Endothelial cell of umbilical vein (primary cell): Measurements from ENCODE around the gene SORCS2. TPM values are rescaled to one million over a fixed set of nuclear protein-coding genes. Genes with fewer than 3 reads are reported as not detected.

ENCODE experiments used
- BruUV-seq: library from RNA; stranded (reverse); fragments of 400-500 nt; replicated peaks from 2 replicates; lab custom pipeline; 2021; lab: Mats Ljungman, UMichigan
- CTCF ChIA-PET: fragments of 300-600, 350-600 bp; sonication (Branson Sonifier 250); formaldehyde crosslinking; loops from one replicate; lab custom pipeline; 2021; ENCODE audit warnings: antibody characterized with exemption, inconsistent platforms; lab: Charles Lee
- POLR2A ChIA-PET: fragments of 300-600, 350-600 bp; sonication (Branson Sonifier 250); formaldehyde crosslinking; loops from one replicate; lab custom pipeline; 2021; ENCODE audit warnings: antibody characterized with exemption, inconsistent platforms; lab: Charles Lee
- DNase-seq: peaks from one replicate; pipeline ENCODE4 v3.0.0-alpha.2; 2011; ENCODE audit warnings: low read depth, low spot score
- FAIRE-seq: peaks from 2 replicates; lab custom pipeline; 2011; peaks lifted over from hg19 to GRCh38; lab: Jason Lieb, UNC
- H2AFZ ChIP-seq: 2 replicates; pipeline ENCODE4 v1.6.0; 2012; ENCODE audit warnings: low read depth, low read length, control low read depth, inconsistent platforms
- H3K27ac ChIP-seq: 2 replicates; pipeline ENCODE4 v1.5.1; 2011; ENCODE audit warnings: low read depth, mild to moderate bottlenecking, control low read depth, low read length, moderate library complexity; ENCODE audit not compliant: insufficient read depth
- H3K27me3 ChIP-seq, 2 experiments: 2 replicates each; pipeline versions ENCODE4 v1.6.0 to v1.6.1; 2011; ENCODE audit warnings: low read length in 2 of 2, mixed read lengths in 1 of 2; ENCODE audit not compliant: control insufficient read depth in 2 of 2, insufficient read depth in 2 of 2
- H3K36me3 ChIP-seq, 2 experiments: 2 replicates in 1 of 2; 3 replicates in 1 of 2; pipeline ENCODE4 v1.5.1; 2011; ENCODE audit warnings: low read length in 2 of 2, mild to moderate bottlenecking in 1 of 2, moderate library complexity in 1 of 2; ENCODE audit not compliant: control insufficient read depth in 2 of 2, insufficient read depth in 2 of 2; ENCODE audit errors: extremely low read depth in 1 of 2
- H3K4me1 ChIP-seq: 3 replicates; pipeline ENCODE4 v1.5.1; 2011; ENCODE audit warnings: mild to moderate bottlenecking, low read length; ENCODE audit not compliant: control insufficient read depth, insufficient read depth; ENCODE audit errors: extremely low read depth
- H3K4me2 ChIP-seq: 2 replicates; pipeline ENCODE4 v1.6.1; 2011; ENCODE audit warnings: low read length, control low read depth, mixed read lengths; ENCODE audit not compliant: insufficient read depth
- H3K4me3 ChIP-seq, 3 experiments: fragments of 200-600 bp in 1 of 3; sonication (generic), shearing (Covaris generic) in 1 of 3; replicated peaks in 1 of 3; 2 replicates each; pipeline ENCODE4 v1.5.1; 2011 to 2016; ENCODE audit warnings: control low read depth in 3 of 3, low read length in 3 of 3, mild to moderate bottlenecking in 2 of 3, inconsistent platforms in 1 of 3, low read depth in 1 of 3, moderate library complexity in 1 of 3; ENCODE audit not compliant: insufficient read depth in 1 of 3
- H3K79me2 ChIP-seq: 2 replicates; pipeline ENCODE4 v1.6.0; 2012; ENCODE audit warnings: low read length, inconsistent platforms; ENCODE audit not compliant: control insufficient read depth, insufficient read depth
- H3K9ac ChIP-seq: replicated peaks from 2 replicates; pipeline ENCODE3; 2011; ENCODE audit warnings: low read length, control low read depth; ENCODE audit not compliant: insufficient read depth; ENCODE audit errors: extremely low read depth
- H3K9me1 ChIP-seq: replicated peaks from 3 replicates; pipeline ENCODE4 v1.6.0; 2011; ENCODE audit warnings: mild to moderate bottlenecking, low read length; ENCODE audit not compliant: control insufficient read depth, insufficient read depth; ENCODE audit errors: extremely low read depth
- H3K9me3 ChIP-seq: replicated peaks from 2 replicates; pipeline ENCODE4 v1.5.1; 2012; ENCODE audit warnings: low read length, inconsistent platforms; ENCODE audit not compliant: control insufficient read depth, insufficient read depth
- H4K20me1 ChIP-seq: replicated peaks from 2 replicates; pipeline ENCODE3; 2011; ENCODE audit warnings: mild to moderate bottlenecking, low read length; ENCODE audit not compliant: control insufficient read depth, insufficient read depth; ENCODE audit errors: extremely low read depth
- CTCF ChIP-seq, 2 donors: IDR thresholded peaks; 1 replicate in 1 of 2; 2 replicates in 1 of 2; pipeline ENCODE4 v1.5.1; 2011; ENCODE audit warnings: low read length in 2 of 2, mild to moderate bottlenecking in 2 of 2, moderate library complexity in 2 of 2, control low read depth in 1 of 2, inconsistent platforms in 1 of 2, low read depth in 1 of 2; ENCODE audit not compliant: insufficient read depth in 1 of 2; ENCODE audit errors: extremely low read depth in 1 of 2
- EZH2 ChIP-seq: IDR thresholded peaks from 2 replicates; pipeline ENCODE4 v1.6.1; 2012; ENCODE audit warnings: borderline replicate concordance, low read depth, mild to moderate bottlenecking, moderate library complexity, low read length, inconsistent platforms; ENCODE audit not compliant: severe bottlenecking
- FOS ChIP-seq: IDR thresholded peaks from 2 replicates; pipeline ENCODE4 v1.6.1; 2011; ENCODE audit warnings: mild to moderate bottlenecking, low read length, moderate library complexity, borderline replicate concordance; ENCODE audit not compliant: insufficient read depth
- GATA2 ChIP-seq: IDR thresholded peaks from 2 replicates; pipeline ENCODE4 v1.7.0; 2011; ENCODE audit warnings: low read depth, mild to moderate bottlenecking, moderate library complexity, mixed read lengths, low read length; ENCODE audit not compliant: insufficient read length, insufficient read depth
- JUN ChIP-seq: IDR thresholded peaks from 2 replicates; pipeline ENCODE4 v1.6.1; 2011; ENCODE audit warnings: borderline replicate concordance, low read depth; ENCODE audit not compliant: insufficient read length, insufficient read depth
- MAX ChIP-seq: IDR thresholded peaks from 2 replicates; pipeline ENCODE4 v1.6.1; 2011; ENCODE audit not compliant: insufficient read depth, insufficient read length
- MYC ChIP-seq: IDR thresholded peaks from one replicate; pipeline ENCODE4 v1.6.1; 2011; ENCODE audit warnings: mild to moderate bottlenecking, low read depth, low read length
- POLR2A ChIP-seq: IDR thresholded peaks from 2 replicates; pipeline ENCODE4 v1.6.1; 2012; ENCODE audit warnings: low read depth, mild to moderate bottlenecking, control low read depth, low read length
- POLR2AphosphoS5 ChIP-seq: IDR thresholded peaks from 2 replicates; pipeline ENCODE4 v1.6.1; 2012; ENCODE audit warnings: low read depth, mild to moderate bottlenecking, control low read depth, low read length, moderate library complexity; ENCODE audit not compliant: insufficient read depth
- dilution Hi-C: fragments of 300-500 bp; cut with MboI; formaldehyde crosslinking; loops from one replicate; pipeline ENCODE4 v1.15.0; 2019; ENCODE audit warnings: low sequenced_read_pairs; ENCODE audit not compliant: extremely low pct_ligation_motif_present
- intact Hi-C: fragments of 100-400 bp; cut with micrococcal nuclease; formaldehyde crosslinking; loops from one replicate; pipeline ENCODE4 v1.10.0; 2022
- polyA plus RNA-seq, 4 experiments: library from polyadenylated mRNA; depleted of rRNA in 3 of 4; stranded (reverse) in 3 of 4; unstranded in 1 of 4; fragments of >200 nt; gene quantifications; 2 replicates each; pipeline versions ENCODE4 v1.2.1 to v1.2.3, GENCODE V29; 2011 to 2012; ENCODE audit warnings: missing spikeins in 1 of 4
- total RNA-seq: library from RNA; stranded (reverse); gene quantifications from 2 replicates; pipeline ENCODE4 v1.2.3, GENCODE V29; 2021

Gene SORCS2
- total and polyA plus RNA-seq, 2 donors (not counting 3 experiments of a cell fraction or from before 2014, with no cell fraction given): not detected

- intact Hi-C loops: no loop called here
- no peak overlapping the region for H3K9ac ChIP-seq
Measured at GRCh38 chr4:7202411-7202810, 10.1 kb downstream of the SORCS2 start.

More at GRCh38 chr4:7202411-7202810, 10.1 kb downstream of the SORCS2 start:
- Histone ChIP-seq H3K27me3 (no peaks in the 10 kb centered on the region), H3K79me2 (no peaks in the 10 kb centered on the region), H2AFZ (peak overlapping the region; percentile 38), H3K36me3 (no peaks in the 10 kb centered on the region), H4K20me1 (no peaks in the 10 kb centered on the region), H3K4me1 (peaks cover 21% of the 10 kb centered on the region), H3K9me1 (no peaks in the 10 kb centered on the region), H3K27ac (no peak overlapping the region), H3K9me3 (no peaks in the 10 kb centered on the region), H3K4me3 (no peak overlapping the region), H3K4me2 (no peak overlapping the region)
- DNase-seq: peak; percentile 30
- FAIRE-seq: peak; percentile 43
- TF ChIP-seq FOS: peak; percentile 29
- no peak for TF ChIP-seq CTCF (IDR thresholded peaks at IDR 0.05; ENCODE audit: extremely low read depth in 1 of 2, insufficient read depth in 1 of 2, low read depth in 1 of 2, low read length in 2 of 2)
- TF ChIP-seq POLR2A: no peak
- no peak for TF ChIP-seq MYC
- TF ChIP-seq GATA2: no peak
- no peak for TF ChIP-seq POLR2AphosphoS5
- TF ChIP-seq JUN: no peak
- no peak for TF ChIP-seq MAX
- no peak for TF ChIP-seq EZH2
- no TSS peak for BruUV-seq
- dilution Hi-C loops: no loop called here
- POLR2A ChIA-PET: no interaction called here
- CTCF ChIA-PET: interaction anchor here (0.8 to 1.4 kb wide), 4 partner anchors 10 to 518 kb away, joined by 4 to 6 read pairs (median 5); partner anchors contain the start of gene SORCS2
